Fibroblast of mammary gland (primary cell): ENCODE measurements around the gene SERPINA6.

ENCODE experiments used
- DNase-seq: peaks from one replicate; pipeline ENCODE4 v3.0.0-alpha.2; 2010; ENCODE audit warnings: low read depth
- H3K4me3 ChIP-seq: 2 replicates; pipeline ENCODE4 v1.5.1; 2011; ENCODE audit warnings: low read depth, mild to moderate bottlenecking, low read length, moderate library complexity; ENCODE audit not compliant: control insufficient read depth
- CTCF ChIP-seq: conservative IDR thresholded peaks from 2 replicates; pipeline ENCODE4 v1.5.1; 2011; ENCODE audit warnings: low read depth, low read length, inconsistent platforms; ENCODE audit not compliant: control insufficient read depth, insufficient read depth

Gene SERPINA6

GRCh38 chr14:94293578-94293924 lies 29.6 kb downstream of the SERPINA6 start:
- H3K4me3 ChIP-seq, result no peak overlapping the region
- DNase-seq, result no peak
- no peak for TF ChIP-seq CTCF

GRCh38 chr14:94292872-94293577 lies 30.1 kb downstream of the SERPINA6 start, which contains the start of gene SERPINA10:
TSS of gene SERPINA10 (minus strand) at chr14:94293268. CDS start at chr14:94290593, 2,675 bp downstream.
- H3K4me3 ChIP-seq, result no peak within 1 kb of the TSS
- no peak for DNase-seq
- TF ChIP-seq CTCF, result no peak

GRCh38 chr14:94292526-94292871 lies 30.6 kb downstream of the SERPINA6 start:
- DNase-seq, result no peak
- TF ChIP-seq CTCF, result no peak
- H3K4me3 ChIP-seq, result no peak overlapping the region

- no peak overlapping the region for H3K4me3 ChIP-seq
- DNase-seq, result no peak
- TF ChIP-seq CTCF, result no peak
These were observed 31.1 kb downstream of the SERPINA6 start for GRCh38 chr14:94291906-94292525.

- no peak overlapping the region for H3K4me3 ChIP-seq
- DNase-seq, result no peak
- no peak for TF ChIP-seq CTCF
These were observed 31.8 kb downstream of the SERPINA6 start for GRCh38 chr14:94291159-94291905.

GRCh38 chr14:94290197-94290596 lies 32.9 kb downstream of the SERPINA6 start:
- TF ChIP-seq CTCF, result no peak
- H3K4me3 ChIP-seq, result no peak overlapping the region
- DNase-seq, result no peak
